Nephron progenitor cell (in vitro differentiated cells): ENCODE data around the gene TSPEAR.

ENCODE experiments used
- DNase-seq: peaks from one replicate; pipeline ENCODE4 v3.0.0; 2021
- H3K27ac Mint-ChIP-seq: 2 replicates; pipeline ENCODE4 v1.8.0; 2021; ENCODE audit warnings: mild to moderate bottlenecking, moderate library complexity, mixed read lengths
- H3K27me3 Mint-ChIP-seq: 2 replicates; pipeline ENCODE4 v1.8.0; 2021; ENCODE audit warnings: mild to moderate bottlenecking, low read depth, mixed read lengths; ENCODE audit not compliant: poor library complexity
- H3K36me3 Mint-ChIP-seq: 2 replicates; pipeline ENCODE4 v1.8.0; 2021; ENCODE audit warnings: low read depth, mixed read lengths
- H3K4me1 Mint-ChIP-seq: 2 replicates; pipeline ENCODE4 v1.8.0; 2021; ENCODE audit warnings: mixed read lengths
- H3K4me3 Mint-ChIP-seq: 2 replicates; pipeline ENCODE4 v1.8.0; 2021; ENCODE audit warnings: mild to moderate bottlenecking, moderate library complexity, mixed read lengths
- H3K9me3 Mint-ChIP-seq: 2 replicates; pipeline ENCODE4 v1.8.0; 2021; ENCODE audit warnings: mild to moderate bottlenecking, moderate library complexity, mixed read lengths
- CTCF ChIP-seq: fragments of 200-600 bp; sonication (generic); IDR thresholded peaks from 2 replicates; pipeline ENCODE4 v1.5.0; 2021; ENCODE audit warnings: antibody characterized with exemption

Gene TSPEAR

GRCh38 chr21:44454058-44454457 lies 257.3 kb downstream of the TSPEAR start:
- peaks cover 16% of the 10 kb centered on the region for H3K4me1 Mint-ChIP-seq
- no peaks in the 10 kb centered on the region for H3K36me3 Mint-ChIP-seq
- H3K4me3 Mint-ChIP-seq: peak overlapping the region; percentile 65
- no peak overlapping the region for H3K27ac Mint-ChIP-seq
- no peak for TF ChIP-seq CTCF
- H3K27me3 Mint-ChIP-seq: peaks cover 44% of the 10 kb centered on the region
- no peak for DNase-seq
- peaks cover 33% of the 10 kb centered on the region for H3K9me3 Mint-ChIP-seq

DNA sequence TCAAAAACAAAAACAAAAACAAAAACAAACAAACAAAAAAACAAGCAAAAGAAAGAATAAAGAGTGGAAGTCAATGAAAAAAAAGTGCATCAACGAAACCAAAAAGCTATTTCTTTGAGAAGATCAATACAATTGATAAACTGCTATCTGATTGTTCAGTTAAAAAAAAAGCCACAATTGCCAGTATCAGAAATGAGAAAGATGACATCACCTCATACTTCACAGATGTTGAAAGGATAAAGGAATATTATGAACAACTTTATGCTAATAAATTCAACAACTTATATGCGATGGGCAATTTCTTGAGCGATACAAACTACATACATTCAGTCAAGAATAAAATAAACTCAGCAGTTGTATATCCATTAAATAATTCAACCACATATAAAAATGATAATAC lies 258.3 kb downstream of the TSPEAR start:
- H3K27ac Mint-ChIP-seq: no peak overlapping the region
- peaks cover 16% of the 10 kb centered on the region for H3K4me1 Mint-ChIP-seq
- H3K9me3 Mint-ChIP-seq: peaks cover 33% of the 10 kb centered on the region
- no peak for TF ChIP-seq CTCF
- DNase-seq: no peak
- H3K4me3 Mint-ChIP-seq: no peak overlapping the region
- peaks cover 52% of the 10 kb centered on the region for H3K27me3 Mint-ChIP-seq
- H3K36me3 Mint-ChIP-seq: no peaks in the 10 kb centered on the region

- Mint-ChIP-seq H3K4me3 (no peak overlapping the region), H3K27me3 (peaks cover 52% of the 10 kb centered on the region), H3K27ac (no peak overlapping the region), H3K4me1 (peaks cover 16% of the 10 kb centered on the region), H3K9me3 (peaks cover 33% of the 10 kb centered on the region), H3K36me3 (no peaks in the 10 kb centered on the region)
- DNase-seq: no peak
- TF ChIP-seq CTCF: no peak
These were observed 260.4 kb downstream of the TSPEAR start for GRCh38 chr21:44450999-44451398.

DNA sequence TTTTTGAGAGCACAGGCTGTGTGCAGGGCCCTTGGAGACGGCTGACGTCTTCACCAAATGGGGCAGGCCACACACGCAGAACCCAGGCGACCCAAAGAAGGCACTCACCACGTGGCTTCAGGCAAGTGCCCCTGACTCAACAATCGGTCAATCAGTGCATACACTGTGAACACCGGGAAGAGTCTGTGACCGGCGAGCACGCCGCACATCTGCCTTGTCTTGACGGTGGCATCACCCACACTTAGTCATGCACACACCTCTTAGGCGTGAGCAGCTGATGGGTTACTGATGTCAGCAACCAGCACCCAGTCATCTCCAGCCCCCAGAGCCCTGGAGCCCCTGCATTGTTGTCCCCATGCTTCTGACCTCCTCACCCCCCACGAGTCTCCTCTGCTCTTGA lies 261.0 kb downstream of the TSPEAR start:
- Mint-ChIP-seq H3K27me3 (peaks cover 52% of the 10 kb centered on the region), H3K4me1 (peaks cover 16% of the 10 kb centered on the region), H3K27ac (no peak overlapping the region), H3K36me3 (no peaks in the 10 kb centered on the region), H3K9me3 (peaks cover 33% of the 10 kb centered on the region), H3K4me3 (no peak overlapping the region)
- TF ChIP-seq CTCF: no peak
- DNase-seq: no peak

DNA sequence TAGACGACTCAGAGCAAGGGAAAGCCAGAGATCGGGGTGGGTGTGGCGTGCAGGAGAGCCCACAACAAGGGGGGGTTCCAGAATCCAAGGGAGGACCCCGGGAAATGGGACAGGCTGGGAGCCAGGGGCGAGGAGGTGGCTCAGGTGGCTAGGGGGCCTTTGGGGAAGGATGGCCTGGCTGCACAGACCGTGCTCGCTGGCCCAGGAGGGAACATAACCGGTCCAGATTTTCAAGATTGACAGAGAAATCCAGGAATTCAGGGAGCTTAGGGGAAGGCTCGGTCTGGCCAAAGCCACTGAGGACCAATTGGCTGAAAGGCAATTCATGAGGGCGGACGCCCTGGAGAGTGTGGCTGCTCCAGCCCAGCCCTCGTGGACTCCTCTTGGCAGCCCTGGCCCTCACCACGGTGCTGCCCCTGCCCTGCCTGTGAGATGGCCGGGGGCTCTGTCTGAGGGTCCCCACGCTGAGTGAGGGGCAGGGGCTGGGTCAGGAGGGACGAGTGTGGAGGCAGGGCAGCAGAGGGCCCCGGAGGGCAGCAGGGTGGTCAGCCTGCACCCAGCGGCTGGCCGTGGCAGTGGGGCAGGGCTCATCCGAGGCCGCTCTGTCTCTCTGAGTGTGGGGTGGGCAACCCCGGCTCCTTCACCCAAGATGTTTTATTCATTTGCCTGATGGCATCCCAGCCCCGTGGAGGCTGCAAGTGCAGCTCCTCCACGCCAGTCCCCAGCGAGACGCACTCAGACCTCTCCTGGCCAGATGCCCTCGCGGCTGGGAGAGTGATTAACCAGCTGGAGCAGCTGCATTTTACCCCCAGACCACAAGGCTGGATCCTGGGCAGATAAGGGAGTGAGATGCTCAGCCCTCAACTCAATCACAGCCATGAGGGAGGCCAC lies 261.7 kb downstream of the TSPEAR start:
- peaks cover 33% of the 10 kb centered on the region for H3K9me3 Mint-ChIP-seq
- H3K27me3 Mint-ChIP-seq: peaks cover 48% of the 10 kb centered on the region
- peak; percentile 6 for DNase-seq
- H3K27ac Mint-ChIP-seq: no peak overlapping the region
- H3K36me3 Mint-ChIP-seq: no peaks in the 10 kb centered on the region
- no peak for TF ChIP-seq CTCF
- H3K4me3 Mint-ChIP-seq: no peak overlapping the region
- peaks cover 16% of the 10 kb centered on the region for H3K4me1 Mint-ChIP-seq

GRCh38 chr21:44448651-44449131 lies 262.7 kb downstream of the TSPEAR start:
- no peak for TF ChIP-seq CTCF
- peak; percentile 25 for DNase-seq
- H3K4me1 Mint-ChIP-seq: peaks cover 16% of the 10 kb centered on the region
- peaks cover 22% of the 10 kb centered on the region for H3K9me3 Mint-ChIP-seq
- H3K27me3 Mint-ChIP-seq: peaks cover 39% of the 10 kb centered on the region
- H3K4me3 Mint-ChIP-seq: no peak overlapping the region
- H3K36me3 Mint-ChIP-seq: no peaks in the 10 kb centered on the region
- no peak overlapping the region for H3K27ac Mint-ChIP-seq
